PC-3 (cell line): ENCODE measurements around the gene PRIM2. TPM values are rescaled to one million over a fixed set of nuclear protein-coding genes. Genes with fewer than 3 reads are reported as not detected.

Experiments
- ATAC-seq: fragments of 200-7000 bp; cut with Tn5 transposase; 2 replicates; pipeline ENCODE4 v1.9.1; 2020; ENCODE audit warnings: mild to moderate bottlenecking, moderate library complexity
- BruUV-seq: library from RNA; stranded (reverse); fragments of 400-500 nt; replicated peaks from 2 replicates; lab custom pipeline; 2021; lab: Mats Ljungman, UMichigan
- CTCF ChIA-PET: fragments of 300-600 bp; sonication (Branson Sonifier 250); formaldehyde crosslinking; loops from one replicate; lab custom pipeline; 2022; ENCODE audit warnings: antibody characterized with exemption; lab: Charles Lee
- POLR2A ChIA-PET: fragments of 300-600 bp; sonication (Branson Sonifier 250); formaldehyde crosslinking; loops from one replicate; lab custom pipeline; 2022; ENCODE audit warnings: antibody characterized with exemption; ENCODE audit not compliant: unreplicated experiment; lab: Charles Lee
- DNase-seq: peaks from one replicate; pipeline ENCODE4 v3.0.0-alpha.2; 2015
- H2AFZ ChIP-seq: fragments of 300-600 bp; sonication (generic); 2 replicates; pipeline ENCODE4 v1.6.0; 2016; ENCODE audit warnings: antibody characterized with exemption, low read length
- H3F3A ChIP-seq: fragments of 300-600 bp; sonication (generic); one replicate; pipeline ENCODE4 v1.6.0; 2017; ENCODE audit warnings: antibody characterized with exemption, low read length, control low read depth, mild to moderate bottlenecking; ENCODE audit not compliant: unreplicated experiment
- H3K27ac ChIP-seq: fragments of 300-600 bp; sonication (generic); 2 replicates; pipeline ENCODE4 v1.5.1; 2016; ENCODE audit warnings: mild to moderate bottlenecking, low read length
- H3K27me3 ChIP-seq: fragments of 300-600 bp; sonication (generic); 2 replicates; pipeline ENCODE4 v1.6.1; 2016; ENCODE audit warnings: low read length, mixed read lengths
- H3K36me3 ChIP-seq: fragments of 300-600 bp; sonication (generic); 2 replicates; pipeline ENCODE4 v1.6.1; 2016; ENCODE audit warnings: low read depth, mixed run types, low read length, mixed read lengths
- H3K4me1 ChIP-seq: fragments of 300-600 bp; sonication (generic); 2 replicates; pipeline ENCODE4 v1.5.1; 2016; ENCODE audit warnings: low read length; ENCODE audit not compliant: insufficient read depth
- H3K4me2 ChIP-seq: fragments of 300-600 bp; sonication (generic); 2 replicates; pipeline ENCODE4 v1.6.0; 2016; ENCODE audit warnings: low read length
- H3K4me3 ChIP-seq: fragments of 300-600 bp; sonication (generic); 2 replicates; pipeline ENCODE4 v1.5.1; 2016; ENCODE audit warnings: mild to moderate bottlenecking, low read length, mixed read lengths
- H3K79me2 ChIP-seq: fragments of 300-600 bp; sonication (generic); 2 replicates; pipeline ENCODE4 v1.6.1; 2017; ENCODE audit warnings: low read length, mixed read lengths
- H3K9ac ChIP-seq: fragments of 300-600 bp; sonication (generic); 2 replicates; pipeline ENCODE4 v1.6.0; 2016; ENCODE audit warnings: mild to moderate bottlenecking, low read length
- H3K9me2 ChIP-seq: fragments of 300-600 bp; sonication (generic); replicated peaks from 2 replicates; pipeline ENCODE4 v1.6.1; 2016; ENCODE audit warnings: mixed run types, low read length, mixed read lengths
- H3K9me3 ChIP-seq: fragments of 300-600 bp; sonication (generic); 2 replicates; pipeline ENCODE4 v1.6.1; 2016; ENCODE audit warnings: low read length, mixed read lengths
- H4K20me1 ChIP-seq: fragments of 300-600 bp; sonication (generic); 2 replicates; pipeline ENCODE4 v1.6.1; 2016; ENCODE audit warnings: low read length, mixed read lengths
- CTCF ChIP-seq: fragments of 300-600 bp; sonication (generic); conservative IDR thresholded peaks from 2 replicates; pipeline ENCODE4 v1.5.1; 2017; ENCODE audit warnings: antibody characterized with exemption, low read depth, mild to moderate bottlenecking, low read length
- EZH2 ChIP-seq: fragments of 300-600 bp; sonication (generic); IDR thresholded peaks from one replicate; pipeline ENCODE4 v1.6.1; 2017; ENCODE audit warnings: antibody characterized with exemption, mild to moderate bottlenecking, low read length; ENCODE audit not compliant: unreplicated experiment
- EZH2phosphoT487 ChIP-seq: fragments of 300-600 bp; sonication (generic); IDR thresholded peaks from 2 replicates; pipeline ENCODE4 v1.6.1; 2018; ENCODE audit warnings: mild to moderate bottlenecking, antibody characterized with exemption, low read length, borderline replicate concordance
- intact Hi-C: fragments of 100-400 bp; cut with micrococcal nuclease; formaldehyde crosslinking; loops from 2 replicates; pipeline ENCODE4 v1.9.0; 2023
- total RNA-seq: library from RNA; depleted of rRNA; stranded (reverse); fragments of >200 nt; gene quantifications from 2 replicates; pipeline ENCODE4 v1.2.3, GENCODE V29; 2014

Gene PRIM2
- total RNA-seq, 1 experiment from 2014 or later = 48.4 TPM

- ATAC-seq = no peak
- Histone ChIP-seq H2AFZ (no peak overlapping the region), H3K9me2 (no peaks in the 10 kb centered on the region), H3K36me3 (no peaks in the 10 kb centered on the region), H3K9me3 (no peaks in the 10 kb centered on the region), H3K4me1 (no peaks in the 10 kb centered on the region), H3K27me3 (no peaks in the 10 kb centered on the region), H3K79me2 (no peaks in the 10 kb centered on the region), H3K4me3 (no peak overlapping the region), H3K4me2 (no peak overlapping the region), H3F3A (no peaks in the 10 kb centered on the region), H4K20me1 (no peaks in the 10 kb centered on the region), H3K9ac (no peak overlapping the region), H3K27ac (no peak overlapping the region)
- TF ChIP-seq EZH2 = no peak
- no peak for TF ChIP-seq EZH2phosphoT487
- no peak for TF ChIP-seq CTCF
- no peak for DNase-seq
- BruUV-seq = no TSS peak
- CTCF ChIA-PET = no interaction called here
- POLR2A ChIA-PET = no interaction called here
- intact Hi-C loops = no loop called here
These were observed 42.0 kb upstream of the PRIM2 start for GRCh38 chr6:57275384-57275783.

DNA sequence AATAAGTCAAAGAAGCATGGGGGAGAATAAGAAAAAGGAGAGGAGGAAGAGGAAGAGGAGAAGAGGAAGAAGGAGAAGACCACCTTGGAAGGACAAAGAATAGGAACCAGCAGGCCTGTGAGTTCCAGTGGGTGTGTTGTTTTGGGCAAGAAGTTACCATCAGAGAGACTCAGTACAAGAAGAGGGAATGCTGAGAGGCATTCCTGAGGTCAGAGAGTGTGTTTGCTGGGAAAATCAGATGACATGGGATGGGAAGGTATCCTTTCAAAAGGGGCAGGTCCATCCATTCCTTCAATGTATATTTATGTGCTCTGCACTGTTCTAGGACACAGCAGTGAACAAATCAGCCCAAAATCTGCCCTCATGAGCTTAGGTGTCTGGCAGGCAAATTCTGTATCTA lies 40.5 kb upstream of the PRIM2 start:
- ATAC-seq = no peak
- DNase-seq = no peak
- H3K27ac ChIP-seq = no peak overlapping the region
- no peaks in the 10 kb centered on the region for H3K27me3 ChIP-seq
- intact Hi-C loops = no loop called here
- ChIA-PET POLR2A (no interaction called here), CTCF (interaction anchor here (0.6 kb wide), 1 partner anchor 45 kb away, joined by 5 read pairs; no protein-coding TSS in a partner anchor)
- H3K79me2 ChIP-seq = no peaks in the 10 kb centered on the region
- no TSS peak for BruUV-seq
- H3K4me3 ChIP-seq = no peak overlapping the region
- TF ChIP-seq EZH2phosphoT487 (no peak), EZH2 (no peak), CTCF (no peak)
- H3K9ac ChIP-seq = no peak overlapping the region
- no peak overlapping the region for H3K4me2 ChIP-seq
- H3K4me1 ChIP-seq = no peaks in the 10 kb centered on the region
- no peaks in the 10 kb centered on the region for H3K9me3 ChIP-seq
- H3F3A ChIP-seq = no peaks in the 10 kb centered on the region
- H4K20me1 ChIP-seq = no peaks in the 10 kb centered on the region
- no peak overlapping the region for H2AFZ ChIP-seq
- H3K9me2 ChIP-seq = no peaks in the 10 kb centered on the region
- H3K36me3 ChIP-seq = no peaks in the 10 kb centered on the region

GRCh38 chr6:57278570-57278969 lies 38.9 kb upstream of the PRIM2 start:
- Histone ChIP-seq H2AFZ (no peak overlapping the region), H3K4me2 (no peak overlapping the region), H3K27ac (no peak overlapping the region), H3K4me1 (no peaks in the 10 kb centered on the region), H3K79me2 (no peaks in the 10 kb centered on the region), H4K20me1 (no peaks in the 10 kb centered on the region), H3K4me3 (no peak overlapping the region), H3K9me2 (no peaks in the 10 kb centered on the region), H3K9me3 (no peaks in the 10 kb centered on the region), H3K36me3 (no peaks in the 10 kb centered on the region), H3K9ac (no peak overlapping the region), H3K27me3 (no peaks in the 10 kb centered on the region), H3F3A (no peaks in the 10 kb centered on the region)
- no peak for DNase-seq
- ChIA-PET POLR2A (interaction anchor here (0.7 kb wide), 1 partner anchor 283 kb away, joined by 11 read pairs; no protein-coding TSS in a partner anchor), CTCF (no interaction called here)
- no TSS peak for BruUV-seq
- intact Hi-C loops = no loop called here
- no peak for TF ChIP-seq CTCF
- no peak for TF ChIP-seq EZH2phosphoT487
- TF ChIP-seq EZH2 = no peak
- ATAC-seq = no peak
